Liver (tissue), 3 donors: ENCODE measurements around the gene KRTAP10-5.

ENCODE experiments used
- CTCF ChIP-seq: fragments of 150-350 bp; IDR thresholded peaks from 2 replicates; pipeline ENCODE4 v1.5.1; 2017; ENCODE audit warnings: improper control_type of control experiment, low read depth, low read length; ENCODE audit not compliant: missing input control
- GABPA ChIP-seq, 2 donors: IDR thresholded peaks in 1 of 2; conservative IDR thresholded peaks in 1 of 2; 2 replicates each; pipeline ENCODE4 v1.6.1; 2016; ENCODE audit warnings: antibody characterized with exemption in 2 of 2, mild to moderate bottlenecking in 1 of 2, moderate library complexity in 1 of 2
- JUND ChIP-seq, 2 donors: IDR thresholded peaks; 2 replicates each; pipeline ENCODE4 v1.6.1; 2016; ENCODE audit warnings: antibody characterized with exemption in 2 of 2
- donor health status: healthy.
- donor health status: healthy.

GRCh38 chr21:44619886-44620285, 39.5 kb upstream of the KRTAP10-5 start:
- no peak for TF ChIP-seq JUND (IDR thresholded peaks at IDR 0.05)
- no peak for TF ChIP-seq GABPA (IDR thresholded peaks at IDR 0.05 in 1 of 2, conservative IDR thresholded peaks at IDR 0.05 in 1 of 2)
- TF ChIP-seq CTCF, result no peak
